Lower leg skin (tissue), 3 donors: ENCODE results near the gene STX5.

Experiments used
- POLR2A ChIP-seq, 2 donors: fragments of 450-650 bp; IDR thresholded peaks; one replicate each; pipeline ENCODE4 v1.6.1; 2016 to 2017; ENCODE audit warnings: antibody characterized with exemption in 2 of 2, mild to moderate bottlenecking in 1 of 2, moderate library complexity in 1 of 2
- TF ChIP-seq, protein P1 (sequence below), 3 donors: fragments of 450-650 bp; IDR thresholded peaks; one replicate each; pipeline ENCODE4 v1.5.1; 2016; ENCODE audit warnings: antibody characterized with exemption in 3 of 3, mild to moderate bottlenecking in 3 of 3, moderate library complexity in 2 of 3

DNA sequence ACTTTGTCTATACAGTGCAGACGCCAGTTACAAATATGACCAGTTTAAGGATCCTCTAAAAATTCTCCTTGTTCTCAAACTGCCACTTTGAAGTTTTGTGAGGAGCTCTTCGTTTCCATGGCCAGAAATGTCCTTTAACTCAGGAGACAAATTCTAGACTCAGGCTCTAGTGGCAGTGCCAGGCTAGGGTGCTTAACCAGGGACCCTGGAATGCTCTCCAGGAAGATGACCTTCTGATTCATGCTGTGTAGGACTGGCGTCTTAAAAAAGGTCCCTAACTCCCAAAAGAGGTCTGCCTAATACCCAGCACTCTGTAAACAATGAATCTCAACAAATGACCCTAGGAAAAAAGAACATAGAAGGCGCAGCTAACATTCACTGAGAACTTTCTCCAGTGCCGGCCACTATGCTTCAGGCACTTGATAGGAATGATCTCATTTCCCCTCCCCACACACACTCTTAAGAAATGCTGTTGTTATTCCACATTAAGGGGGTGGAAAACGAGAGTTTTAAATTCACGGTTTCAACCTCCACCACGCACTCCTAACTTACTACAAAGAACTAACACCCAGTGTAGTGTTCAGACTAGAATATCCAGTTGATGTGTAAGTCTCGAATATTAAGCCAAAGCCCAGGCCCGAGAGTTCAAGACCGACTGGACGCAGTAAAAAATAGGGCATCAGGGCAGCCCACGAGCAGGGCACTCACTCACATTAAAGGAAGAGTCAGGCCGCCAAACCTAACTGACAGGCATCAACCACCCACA, 27.4 kb downstream of the STX5 start:
- TF ChIP-seq, protein P1, sequence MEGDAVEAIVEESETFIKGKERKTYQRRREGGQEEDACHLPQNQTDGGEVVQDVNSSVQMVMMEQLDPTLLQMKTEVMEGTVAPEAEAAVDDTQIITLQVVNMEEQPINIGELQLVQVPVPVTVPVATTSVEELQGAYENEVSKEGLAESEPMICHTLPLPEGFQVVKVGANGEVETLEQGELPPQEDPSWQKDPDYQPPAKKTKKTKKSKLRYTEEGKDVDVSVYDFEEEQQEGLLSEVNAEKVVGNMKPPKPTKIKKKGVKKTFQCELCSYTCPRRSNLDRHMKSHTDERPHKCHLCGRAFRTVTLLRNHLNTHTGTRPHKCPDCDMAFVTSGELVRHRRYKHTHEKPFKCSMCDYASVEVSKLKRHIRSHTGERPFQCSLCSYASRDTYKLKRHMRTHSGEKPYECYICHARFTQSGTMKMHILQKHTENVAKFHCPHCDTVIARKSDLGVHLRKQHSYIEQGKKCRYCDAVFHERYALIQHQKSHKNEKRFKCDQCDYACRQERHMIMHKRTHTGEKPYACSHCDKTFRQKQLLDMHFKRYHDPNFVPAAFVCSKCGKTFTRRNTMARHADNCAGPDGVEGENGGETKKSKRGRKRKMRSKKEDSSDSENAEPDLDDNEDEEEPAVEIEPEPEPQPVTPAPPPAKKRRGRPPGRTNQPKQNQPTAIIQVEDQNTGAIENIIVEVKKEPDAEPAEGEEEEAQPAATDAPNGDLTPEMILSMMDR (IDR thresholded peaks at IDR 0.05) = no peak
- no peak for TF ChIP-seq POLR2A (IDR thresholded peaks at IDR 0.05)
